ENCODE measurements around the gene CFD.
"Not testable (repeated sequence)": the region's sequence is repeated elsewhere in the genome, so short reads cannot be mapped to it uniquely, and the experiment has no call there.

The CFD gene

DNA sequence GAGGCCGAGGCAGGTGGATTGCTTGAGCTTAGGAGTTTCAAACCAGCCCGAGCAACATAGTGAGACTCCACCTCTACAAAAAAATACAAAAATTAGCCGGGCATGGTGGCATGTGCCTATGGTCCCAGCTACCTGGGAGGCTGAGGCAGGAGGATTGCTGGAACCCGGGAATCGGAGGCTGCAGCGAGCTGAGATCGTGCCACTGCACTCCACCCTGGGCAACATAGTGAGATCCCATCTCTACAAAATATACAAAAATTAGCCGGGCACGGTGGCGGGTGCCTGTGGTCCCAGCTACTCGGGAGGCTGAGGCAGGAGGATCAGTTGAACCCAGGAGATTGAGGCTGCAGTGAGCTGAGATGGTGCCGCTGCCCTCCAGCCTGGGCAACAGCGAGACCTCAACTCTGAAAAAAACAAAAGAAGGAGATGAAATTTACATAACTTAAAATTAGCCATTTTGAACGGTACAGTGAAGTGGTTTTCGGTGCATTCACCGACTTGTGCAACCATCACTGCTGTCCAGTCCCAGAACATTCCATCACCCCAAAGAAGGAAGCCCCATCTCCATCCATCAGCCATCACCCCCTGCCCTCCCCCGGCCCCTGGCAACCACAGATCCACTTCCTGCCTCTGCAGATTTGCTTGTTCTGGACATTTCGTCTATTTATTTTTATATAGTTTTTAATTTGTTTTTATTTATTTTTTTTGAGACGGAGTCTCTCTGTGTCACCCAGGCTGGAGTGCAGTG, 33.4 kb upstream of the CFD start:
- DNase-seq: no peak

DNA sequence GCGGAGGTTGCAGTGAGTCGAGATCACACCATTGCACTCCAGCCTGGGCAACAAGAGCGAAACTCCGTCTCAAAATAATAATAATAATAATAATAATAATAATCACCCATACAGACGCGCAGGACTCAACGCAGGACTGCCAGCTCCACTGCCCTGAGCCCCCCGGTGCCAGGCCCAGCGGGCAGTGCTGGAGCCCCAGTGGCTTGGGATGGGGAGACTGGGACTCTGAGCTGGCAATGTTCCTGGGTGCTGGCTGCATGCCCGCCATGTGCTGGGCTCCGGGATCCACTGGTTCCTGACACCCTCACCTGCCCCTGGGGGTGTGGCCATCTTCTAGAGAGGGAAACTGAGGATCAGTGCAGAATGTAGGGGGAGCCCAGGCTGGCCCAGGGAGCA, 32.2 kb upstream of the CFD start:
- DNase-seq: no peak

- no peak for DNase-seq
These were observed 31.6 kb upstream of the CFD start, which contains the start of gene AZU1 for GRCh38 chr19:827710-828321. Gene AZU1, plus strand, starts transcription at chr19:827837. Its CDS starts 10 bp downstream, at chr19:827847.

DNA sequence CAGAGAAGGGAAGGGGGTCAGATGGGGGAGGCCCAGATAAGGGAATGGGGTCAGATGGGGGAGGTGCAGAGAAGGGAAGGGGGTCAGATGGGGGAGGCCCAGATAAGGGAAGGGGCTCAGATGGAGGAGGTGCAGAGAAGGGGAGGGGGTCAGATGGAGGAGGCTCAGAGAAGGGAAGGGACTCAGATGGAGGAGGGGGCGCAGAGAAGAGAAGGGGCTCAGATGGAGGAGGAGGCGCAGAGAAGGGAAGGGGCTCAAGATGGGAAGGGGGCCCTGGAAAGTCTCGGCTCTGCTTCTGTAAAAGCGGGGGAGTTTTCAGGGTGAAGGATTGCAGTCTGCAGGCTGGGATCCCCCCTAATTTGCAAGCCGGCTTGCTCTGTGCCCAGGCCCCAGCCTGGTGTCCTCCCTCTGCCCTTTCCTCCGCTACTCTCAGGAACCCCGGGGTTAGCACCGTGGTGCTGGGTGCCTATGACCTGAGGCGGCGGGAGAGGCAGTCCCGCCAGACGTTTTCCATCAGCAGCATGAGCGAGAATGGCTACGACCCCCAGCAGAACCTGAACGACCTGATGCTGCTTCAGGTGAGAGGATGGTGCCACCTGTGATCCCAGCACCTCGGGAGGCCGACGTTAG, 30.2 kb upstream of the CFD start:
- no peak for DNase-seq

DNA sequence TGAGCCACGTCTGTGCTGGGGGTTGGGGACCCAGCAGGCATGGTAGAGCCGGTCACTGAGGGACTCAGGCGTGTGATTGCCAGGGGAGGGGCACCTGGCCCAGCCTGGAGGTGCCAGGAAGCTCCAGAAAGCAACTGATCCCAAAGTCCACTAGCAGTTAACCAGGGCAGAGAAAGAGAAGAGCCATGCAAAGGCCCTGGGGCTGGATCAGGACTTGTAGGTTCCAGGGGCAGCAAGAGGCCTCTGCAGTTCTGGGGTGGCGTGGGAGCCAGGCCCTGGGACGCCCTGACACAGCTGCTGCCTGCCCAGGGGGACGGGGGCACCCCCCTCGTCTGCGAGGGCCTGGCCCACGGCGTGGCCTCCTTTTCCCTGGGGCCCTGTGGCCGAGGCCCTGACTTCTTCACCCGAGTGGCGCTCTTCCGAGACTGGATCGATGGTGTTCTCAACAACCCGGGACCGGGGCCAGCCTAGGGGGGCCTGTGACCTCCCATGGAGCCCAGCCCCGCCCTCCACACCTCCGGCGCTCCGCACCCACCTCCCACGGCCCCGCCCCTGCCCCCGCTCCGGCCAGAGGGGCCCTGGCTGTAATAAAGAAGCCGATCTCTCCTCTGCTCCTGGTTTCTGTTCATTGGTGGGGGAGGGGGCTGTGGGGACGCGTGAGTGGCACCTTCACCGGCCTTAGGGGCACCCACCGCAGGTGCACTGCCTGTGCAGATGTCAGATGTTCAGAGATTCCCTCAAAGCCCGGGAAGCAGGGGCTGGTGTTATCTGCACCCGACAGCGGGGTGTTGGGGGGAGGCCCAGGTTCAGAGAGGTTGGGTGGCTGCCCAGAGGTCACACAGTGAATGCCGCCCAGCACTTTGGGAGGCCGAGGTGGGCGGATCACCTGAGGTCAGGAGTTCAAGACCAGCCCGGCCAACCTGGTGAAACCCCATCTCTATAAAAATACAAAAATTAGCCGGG, 27.8 kb upstream of the CFD start:
- no peak for DNase-seq

- no peak for DNase-seq
These were observed 25.2 kb upstream of the CFD start for GRCh38 chr19:834216-834615.

DNA sequence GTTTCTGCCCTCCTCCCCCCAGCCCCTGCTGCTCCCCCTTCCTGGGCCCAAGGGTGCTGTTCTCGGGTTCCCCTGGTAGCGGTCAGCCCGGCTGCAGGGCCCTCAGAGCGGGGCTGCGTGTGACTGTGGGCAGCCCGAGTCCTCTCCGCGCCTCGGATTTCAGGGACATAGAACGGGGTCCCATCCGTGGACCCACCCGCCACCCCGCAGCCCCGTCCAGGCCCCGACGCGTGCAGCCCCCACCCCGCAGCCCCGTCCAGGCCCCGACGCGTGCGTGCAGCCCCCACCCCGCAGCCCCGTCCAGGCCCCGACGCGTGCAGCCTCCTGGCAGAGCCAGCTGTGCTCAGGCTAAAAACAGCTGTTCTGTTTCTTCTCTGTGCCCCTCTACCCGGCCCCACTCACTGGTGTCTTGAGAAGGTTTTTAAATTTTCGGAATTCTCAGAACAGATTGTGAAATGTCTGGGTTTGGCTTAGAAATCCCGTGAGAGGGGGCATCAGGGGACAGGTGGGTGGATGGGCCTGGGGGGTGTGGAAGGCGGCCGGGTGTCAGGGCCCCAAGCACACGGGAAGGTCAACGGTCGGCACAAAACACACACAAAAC, 24.2 kb upstream of the CFD start:
- no peak for DNase-seq

DNA sequence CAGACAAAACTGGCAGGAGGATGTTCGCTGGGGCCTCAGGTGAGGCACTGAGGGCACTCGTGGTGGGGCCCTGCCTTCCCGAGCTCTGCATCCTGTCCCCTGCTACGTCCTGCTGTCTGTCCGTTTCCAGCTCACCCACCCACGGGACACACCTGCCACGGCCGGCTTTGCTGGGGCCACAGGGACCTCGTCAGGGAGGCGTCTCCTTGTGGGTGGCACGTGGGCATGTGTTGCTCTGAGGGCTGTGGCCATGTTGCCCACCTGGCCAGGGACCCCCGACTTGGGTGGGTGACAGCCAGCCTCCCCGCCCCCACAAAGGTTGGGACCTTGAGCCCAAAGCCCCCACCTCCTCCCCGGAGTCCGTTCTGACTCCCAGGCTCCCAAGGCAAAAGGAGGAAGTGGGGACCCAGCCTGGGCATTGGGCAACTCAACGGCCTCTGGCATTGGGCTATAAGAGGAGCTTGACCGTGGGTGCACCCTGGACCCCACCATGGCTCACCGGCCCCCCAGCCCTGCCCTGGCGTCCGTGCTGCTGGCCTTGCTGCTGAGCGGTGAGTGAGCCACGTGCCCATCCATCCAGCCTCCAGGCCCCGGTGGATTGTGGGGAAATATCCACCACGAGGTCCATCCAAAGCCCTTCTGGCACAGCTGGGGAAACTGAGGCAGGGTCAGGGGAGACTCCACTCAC, 18.8 kb upstream of the CFD start, which contains the start of gene PRTN3:
Gene PRTN3, plus strand, starts transcription at position 481 of the 688 bp plus-strand sequence. Its CDS starts 10 bp downstream, at position 491.
- DNase-seq: no peak

DNA sequence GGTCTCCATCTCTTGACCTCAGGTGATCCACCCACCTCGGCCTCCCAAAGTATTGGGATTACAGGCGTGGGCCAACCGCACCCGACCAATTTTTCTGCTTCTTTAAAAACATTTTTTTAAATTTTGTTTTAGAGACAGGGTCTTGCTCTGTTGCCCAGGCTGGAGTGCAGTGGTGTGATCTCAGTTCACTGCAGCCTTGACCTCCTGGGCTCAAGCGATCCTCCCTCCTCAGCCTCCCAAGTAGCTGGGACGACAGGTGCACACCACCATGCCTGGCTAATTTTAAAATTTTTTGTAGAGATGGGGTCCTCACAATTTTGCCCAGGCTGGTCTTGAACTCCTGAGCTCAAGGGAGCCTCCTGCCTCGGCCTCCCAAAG, 16.7 kb upstream of the CFD start:
- DNase-seq: not testable (repeated sequence)

- no peak for DNase-seq
These were observed 16.2 kb upstream of the CFD start for GRCh38 chr19:843180-843835.

GRCh38 chr19:843836-844545, 15.5 kb upstream of the CFD start:
- no peak for DNase-seq

GRCh38 chr19:844546-844971, 14.9 kb upstream of the CFD start:
- DNase-seq: no peak

DNA sequence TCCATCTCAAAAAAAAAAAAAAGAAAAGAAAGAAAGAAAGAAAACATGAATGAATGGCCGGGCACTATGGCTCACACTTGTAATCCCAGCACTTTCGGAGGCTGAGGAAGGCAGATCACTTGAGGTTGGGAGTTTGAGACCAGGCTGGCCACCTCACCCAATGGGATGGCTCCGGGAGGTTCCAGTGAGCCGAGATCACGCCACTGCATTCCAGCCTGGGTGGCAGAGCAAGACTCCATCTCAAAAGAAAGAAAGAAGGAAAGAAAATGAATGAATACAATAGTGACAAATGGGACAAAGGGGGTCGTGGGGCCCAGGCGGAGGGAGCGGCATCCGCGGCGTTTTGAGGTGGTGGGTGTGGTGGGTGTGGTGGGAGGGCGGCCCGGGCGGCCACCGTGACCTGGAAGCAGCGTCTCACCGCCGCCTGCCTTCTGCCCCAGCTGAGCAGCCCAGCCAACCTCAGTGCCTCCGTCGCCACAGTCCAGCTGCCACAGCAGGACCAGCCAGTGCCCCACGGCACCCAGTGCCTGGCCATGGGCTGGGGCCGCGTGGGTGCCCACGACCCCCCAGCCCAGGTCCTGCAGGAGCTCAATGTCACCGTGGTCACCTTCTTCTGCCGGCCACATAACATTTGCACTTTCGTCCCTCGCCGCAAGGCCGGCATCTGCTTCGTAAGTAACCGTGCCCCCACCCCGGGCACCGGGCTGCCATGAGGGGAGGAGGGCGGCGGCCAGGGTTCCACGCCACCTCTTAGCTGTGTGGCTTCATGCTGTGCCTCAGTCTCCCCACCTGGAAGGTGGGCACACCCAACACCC, 13.6 kb upstream of the CFD start:
- DNase-seq: no peak

DNA sequence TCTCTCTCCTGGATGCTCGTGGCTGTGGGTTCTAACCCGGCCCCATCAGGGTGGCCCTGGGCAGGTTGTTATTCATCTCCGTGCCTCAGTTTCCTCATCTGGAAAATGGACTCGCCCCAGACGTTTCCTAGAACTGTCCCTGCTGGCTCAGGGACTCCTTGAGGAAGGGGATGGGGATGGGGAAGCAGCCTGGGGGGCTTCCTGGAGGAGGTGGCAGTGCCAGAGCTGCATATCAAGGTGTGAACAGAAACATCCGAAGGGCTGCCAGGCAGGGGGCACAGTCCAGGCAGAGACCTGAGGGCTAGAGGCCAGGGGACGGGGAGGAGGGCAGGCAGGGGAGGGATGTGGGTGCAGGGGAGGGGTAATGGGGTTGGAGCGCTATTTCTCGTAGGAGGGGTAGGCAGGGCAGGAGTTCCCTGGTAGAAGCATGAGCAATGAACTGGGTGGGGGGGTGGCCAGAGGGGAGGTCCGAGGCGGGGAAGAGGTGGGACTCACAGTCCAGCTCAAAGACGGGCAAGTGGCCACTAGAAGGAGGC, 11.0 kb upstream of the CFD start:
- DNase-seq: no peak

- DNase-seq: not testable (repeated sequence)
These were observed 10.3 kb upstream of the CFD start for GRCh38 chr19:849195-849594.

DNA sequence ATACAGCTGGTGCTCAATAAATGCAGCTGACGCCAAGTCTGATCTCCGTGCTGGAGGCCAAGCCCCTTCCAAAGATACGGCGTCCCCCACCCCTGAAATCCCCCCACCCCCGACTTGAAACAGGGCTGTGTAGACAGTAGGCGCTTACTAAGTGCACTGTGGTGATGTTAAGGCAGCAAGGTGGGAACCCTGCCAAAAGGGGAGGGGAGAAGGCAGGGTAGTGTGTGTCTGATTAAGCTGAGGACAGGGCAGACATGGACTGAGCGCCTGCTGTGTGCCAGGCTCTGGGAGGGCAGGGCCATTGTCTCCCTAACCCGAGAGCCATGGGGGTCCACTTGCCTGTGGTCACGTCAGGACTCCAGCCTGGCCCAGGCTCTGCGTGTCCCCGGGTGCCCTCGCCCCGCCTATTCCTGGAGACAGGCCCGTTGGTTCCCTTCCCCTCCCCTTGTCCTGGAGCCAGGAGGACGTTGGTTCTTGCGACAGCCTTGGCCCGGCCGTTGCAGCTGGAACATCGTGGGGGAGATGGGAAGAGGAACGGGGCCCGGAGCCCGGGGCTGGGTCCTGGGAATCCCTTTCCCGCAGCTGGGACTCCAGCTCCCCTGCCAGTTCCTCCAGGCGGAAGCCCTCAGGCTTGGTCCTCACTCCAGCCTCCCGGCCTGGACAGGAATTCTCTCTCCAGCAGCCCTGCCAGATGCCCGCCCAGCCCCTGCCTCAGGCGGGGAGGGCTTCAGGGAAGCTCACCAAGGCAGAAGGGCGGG, 9.1 kb upstream of the CFD start:
- DNase-seq: no peak

GRCh38 chr19:850979-851335, 8.5 kb upstream of the CFD start:
- no peak for DNase-seq

GRCh38 chr19:852136-853013, 7.1 kb upstream of the CFD start, which contains the start of gene ELANE:
Gene ELANE, plus strand, starts transcription at chr19:852303. Its CDS starts 26 bp downstream, at chr19:852329.
- DNase-seq: no peak

Data from NCI-H1694 (cell line).